ENCODE measurements around the gene MAN2A2.
A peak's percentile ranks its signal among the peaks of the same experiment; 100 is the strongest.
"Not testable (repeated sequence)": the region's sequence is repeated elsewhere in the genome, so short reads cannot be mapped to it uniquely, and the experiment has no call there.

Gene MAN2A2

DNA sequence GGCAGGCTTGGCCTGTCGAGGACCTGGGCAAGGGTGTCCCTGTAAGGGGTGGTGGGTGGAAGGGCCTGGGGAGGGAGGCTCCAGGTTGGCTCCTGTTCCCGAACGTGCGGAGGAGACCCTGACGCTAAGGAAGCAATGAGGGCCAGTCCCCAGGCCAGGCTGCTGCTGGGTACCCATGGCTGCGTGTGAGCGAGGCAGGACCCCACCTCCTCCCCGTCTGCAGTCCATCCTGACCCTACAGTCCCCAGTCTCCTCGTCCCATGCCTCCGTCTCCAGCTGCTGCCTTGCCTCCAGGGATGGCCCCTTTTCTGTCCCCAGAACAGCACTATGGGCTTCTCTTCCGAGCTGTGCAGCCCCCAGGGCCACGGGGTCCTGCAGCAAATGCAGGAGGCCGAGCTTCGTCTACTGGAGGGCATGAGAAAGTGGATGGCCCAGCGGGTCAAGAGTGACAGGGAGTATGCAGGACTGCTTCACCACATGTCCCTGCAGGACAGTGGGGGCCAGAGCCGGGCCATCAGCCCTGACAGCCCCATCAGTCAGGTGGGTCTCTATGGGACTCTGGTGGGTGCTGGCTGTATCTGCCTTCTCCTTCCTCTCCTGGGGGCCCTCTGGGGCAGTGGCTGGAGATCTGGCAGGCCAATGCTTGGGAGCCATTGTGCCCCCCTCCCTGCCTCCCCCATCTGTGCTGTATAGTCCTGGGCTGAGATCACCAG is 18.2 kb upstream of the MAN2A2 start:
- no peak for DNase-seq

DNA sequence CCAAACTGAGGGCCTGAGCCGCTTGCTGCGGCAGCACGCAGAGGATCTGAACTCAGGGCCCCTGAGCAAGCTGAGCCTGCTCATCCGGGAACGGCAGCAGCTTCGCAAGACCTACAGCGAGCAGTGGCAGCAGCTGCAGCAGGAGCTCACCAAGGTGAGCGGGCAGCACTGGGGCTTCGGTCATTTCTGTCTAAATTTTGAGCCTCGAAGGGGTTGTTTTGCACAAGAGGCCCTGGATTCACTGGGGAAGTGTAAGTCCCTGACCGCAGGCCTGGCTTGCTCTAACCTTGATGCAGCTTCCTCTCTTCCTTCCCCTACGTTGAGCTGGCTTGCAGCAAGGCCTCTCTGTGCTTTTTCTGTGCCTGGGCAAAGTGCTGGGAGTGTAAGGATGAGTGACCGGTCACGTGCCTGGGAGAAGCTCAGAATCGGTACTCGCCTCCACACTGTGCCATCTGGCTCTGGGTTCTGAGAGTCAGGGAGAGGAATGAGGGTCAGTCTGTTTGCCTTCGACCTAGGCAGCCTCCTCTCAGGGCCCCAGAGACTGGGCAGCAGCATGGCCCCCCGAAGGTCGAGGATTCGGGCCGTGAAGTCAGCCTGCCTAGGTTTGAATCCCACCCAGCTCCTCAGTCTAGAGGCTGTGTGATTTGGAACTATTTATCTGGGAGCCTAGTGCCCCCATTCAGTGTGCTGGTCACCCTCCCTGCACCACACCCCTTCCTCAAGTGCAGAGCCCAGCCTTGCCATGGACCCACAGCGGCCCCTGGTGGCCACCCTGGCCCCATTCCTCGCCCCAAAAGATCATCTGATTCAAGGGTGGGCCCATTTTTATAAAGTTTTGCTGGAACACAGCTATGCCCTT is 17.4 kb upstream of the MAN2A2 start:
- peak; percentile 59 for DNase-seq

DNA sequence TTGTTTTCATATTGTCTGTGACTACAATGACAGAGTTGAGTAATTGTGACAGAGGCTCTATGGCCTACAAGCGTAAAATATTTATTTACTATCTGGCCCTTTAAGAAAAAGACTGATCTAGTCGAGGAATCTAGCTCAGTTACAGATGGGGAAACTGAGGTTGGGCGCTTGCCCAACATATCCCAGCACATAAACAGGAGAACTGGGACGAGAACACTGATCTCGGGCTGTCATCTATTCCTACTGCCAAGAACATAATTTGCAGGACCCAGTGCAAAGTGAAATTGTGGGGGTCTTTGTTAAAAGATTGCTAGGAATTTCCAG is 16.8 kb upstream of the MAN2A2 start:
- DNase-seq, result no peak

DNA sequence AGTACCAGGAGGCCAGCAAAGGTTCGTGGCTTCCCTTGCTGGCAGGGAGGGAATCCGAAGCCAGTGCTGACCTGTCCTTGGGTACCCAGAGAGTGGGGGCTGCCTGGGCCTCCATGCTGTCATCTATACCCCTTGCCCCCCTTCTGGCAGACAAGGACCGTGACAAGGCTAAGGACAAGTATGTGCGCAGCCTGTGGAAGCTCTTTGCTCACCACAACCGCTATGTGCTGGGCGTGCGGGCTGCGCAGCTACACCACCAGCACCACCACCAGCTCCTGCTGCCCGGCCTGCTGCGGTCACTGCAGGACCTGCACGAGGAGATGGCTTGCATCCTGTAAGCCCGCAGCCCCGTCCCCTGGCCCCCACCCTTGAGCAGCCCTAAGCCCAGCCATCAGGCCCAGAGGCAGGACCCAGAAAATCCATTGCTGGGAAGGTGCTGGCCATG is 16.0 kb upstream of the MAN2A2 start:
- no peak for DNase-seq

DNA sequence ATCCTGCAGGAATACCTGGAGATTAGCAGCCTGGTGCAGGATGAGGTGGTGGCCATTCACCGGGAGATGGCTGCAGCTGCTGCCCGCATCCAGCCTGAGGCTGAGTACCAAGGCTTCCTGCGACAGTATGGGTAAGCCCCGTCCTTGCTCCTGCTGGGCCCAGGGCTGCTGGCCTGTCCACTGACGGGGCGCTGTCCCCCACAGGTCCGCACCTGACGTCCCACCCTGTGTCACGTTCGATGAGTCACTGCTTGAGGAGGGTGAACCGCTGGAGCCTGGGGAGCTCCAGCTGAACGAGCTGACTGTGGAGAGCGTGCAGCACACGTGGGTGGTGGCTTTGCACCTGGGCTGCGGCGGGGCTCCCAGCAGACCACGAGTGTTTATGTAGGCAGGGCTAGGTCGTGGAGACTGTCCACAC is 13.8 kb upstream of the MAN2A2 start:
- DNase-seq, result no peak

DNA sequence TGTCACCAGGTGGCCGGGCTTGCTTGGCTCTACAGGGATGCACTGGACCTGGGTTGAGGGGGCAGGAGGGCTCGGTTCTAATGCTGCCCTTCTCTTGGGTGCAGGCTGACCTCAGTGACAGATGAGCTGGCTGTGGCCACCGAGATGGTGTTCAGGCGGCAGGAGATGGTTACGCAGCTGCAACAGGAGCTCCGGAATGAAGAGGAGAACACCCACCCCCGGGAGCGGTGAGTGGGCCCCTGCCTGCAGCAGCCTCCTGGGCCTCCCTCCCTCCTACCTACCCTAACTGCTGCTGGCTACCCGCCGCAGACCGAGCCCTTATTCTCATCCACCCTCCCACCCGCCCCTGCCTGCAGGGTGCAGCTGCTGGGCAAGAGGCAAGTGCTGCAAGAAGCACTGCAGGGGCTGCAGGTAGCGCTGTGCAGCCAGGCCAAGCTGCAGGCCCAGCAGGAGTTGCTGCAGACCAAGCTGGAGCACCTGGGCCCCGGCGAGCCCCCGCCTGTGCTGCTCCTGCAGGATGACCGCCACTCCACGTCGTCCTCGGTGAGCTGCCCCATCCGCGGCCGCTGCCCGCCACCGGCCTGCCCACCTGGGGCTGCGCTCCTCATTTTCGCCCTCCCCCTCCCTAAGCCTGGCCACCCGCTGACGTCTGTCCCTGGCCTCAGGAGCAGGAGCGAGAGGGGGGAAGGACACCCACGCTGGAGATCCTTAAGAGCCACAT is 13.2 kb upstream of the MAN2A2 start:
- no peak for DNase-seq

DNA sequence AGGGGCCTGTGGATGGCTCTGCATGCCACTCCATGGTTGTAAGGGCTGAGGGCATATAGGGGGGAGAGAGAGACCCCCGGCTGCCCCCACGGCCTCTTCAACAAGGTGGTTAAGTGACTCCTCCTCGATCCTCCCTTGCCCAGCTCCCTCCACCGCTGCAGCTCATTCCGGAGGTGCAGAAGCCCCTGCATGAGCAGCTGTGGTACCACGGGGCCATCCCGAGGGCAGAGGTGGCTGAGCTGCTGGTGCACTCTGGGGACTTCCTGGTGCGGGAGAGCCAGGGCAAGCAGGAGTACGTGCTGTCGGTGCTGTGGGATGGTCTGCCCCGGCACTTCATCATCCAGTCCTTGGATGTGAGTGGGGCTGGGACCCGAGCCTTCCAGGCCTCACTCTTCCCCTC is 12.3 kb upstream of the MAN2A2 start:
- no peak for DNase-seq

DNA sequence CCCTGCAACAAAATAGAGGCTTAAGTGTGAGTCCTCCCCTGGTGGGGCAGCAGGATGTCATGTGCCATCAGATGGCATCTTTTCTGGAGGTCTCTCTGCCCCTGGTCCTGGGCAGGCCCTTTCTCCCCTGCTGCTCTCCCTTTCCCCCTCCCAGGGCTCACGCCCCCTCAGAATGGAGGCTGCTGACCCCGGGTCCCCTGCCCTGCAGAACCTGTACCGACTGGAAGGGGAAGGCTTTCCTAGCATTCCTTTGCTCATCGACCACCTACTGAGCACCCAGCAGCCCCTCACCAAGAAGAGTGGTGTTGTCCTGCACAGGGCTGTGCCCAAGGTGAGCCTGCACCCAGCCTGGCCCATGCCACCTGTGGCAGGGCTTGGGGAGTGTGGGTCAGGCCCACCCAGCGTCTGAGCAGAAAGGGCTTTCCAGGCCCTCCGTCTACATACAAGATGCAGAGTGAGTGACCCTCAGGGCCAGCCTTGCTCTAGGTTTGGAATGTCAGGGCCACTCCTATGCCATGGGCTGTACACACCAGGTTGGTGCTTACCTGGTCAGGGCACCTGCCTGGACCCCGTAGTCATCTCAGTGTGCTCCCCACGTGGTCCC is 11.7 kb upstream of the MAN2A2 start:
- no peak for DNase-seq

DNA sequence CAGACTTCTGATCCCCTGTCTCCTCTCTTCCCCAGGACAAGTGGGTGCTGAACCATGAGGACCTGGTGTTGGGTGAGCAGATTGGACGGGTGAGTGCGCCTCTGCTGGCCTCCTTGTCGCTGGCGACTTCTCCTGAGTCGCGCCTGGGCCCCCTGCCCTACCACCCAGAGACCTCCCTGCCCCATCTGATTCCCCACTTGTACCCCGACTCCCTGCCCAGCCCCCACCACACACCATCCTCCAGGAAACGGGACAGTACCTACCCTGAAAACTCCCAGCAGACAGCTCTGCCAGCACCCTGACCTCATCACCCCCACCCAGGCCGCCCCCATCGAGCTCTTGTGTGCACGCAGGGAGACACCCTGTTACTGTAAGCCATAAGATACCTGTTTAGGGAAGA is 11.1 kb upstream of the MAN2A2 start:
- DNase-seq, result no peak

DNA sequence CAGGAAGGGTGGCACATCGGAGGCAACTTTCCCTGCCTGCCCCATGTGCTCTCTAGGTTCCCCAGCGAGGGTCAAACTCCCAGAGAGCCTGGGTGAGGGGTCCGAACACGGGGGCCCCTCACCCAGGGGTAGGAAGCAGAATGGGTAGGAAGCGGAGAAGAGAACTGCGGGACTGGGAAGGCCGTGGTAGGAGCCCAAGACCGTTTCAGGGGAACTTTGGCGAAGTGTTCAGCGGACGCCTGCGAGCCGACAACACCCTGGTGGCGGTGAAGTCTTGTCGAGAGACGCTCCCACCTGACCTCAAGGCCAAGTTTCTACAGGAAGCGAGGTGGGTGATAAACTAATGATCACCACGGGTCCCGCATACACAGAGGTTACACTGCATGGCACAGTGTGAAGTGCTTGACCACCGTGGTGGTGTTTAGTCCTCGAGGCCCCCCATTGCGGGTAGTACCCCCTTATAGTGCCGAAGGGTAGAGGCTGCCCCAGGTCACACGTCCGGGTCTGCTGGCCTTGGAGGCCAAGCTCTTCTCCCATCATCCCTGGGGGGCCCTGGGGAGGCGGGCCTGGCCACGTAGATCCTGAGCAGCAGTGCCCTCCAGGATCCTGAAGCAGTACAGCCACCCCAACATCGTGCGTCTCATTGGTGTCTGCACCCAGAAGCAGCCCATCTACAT is 10.5 kb upstream of the MAN2A2 start:
- no peak for DNase-seq

DNA sequence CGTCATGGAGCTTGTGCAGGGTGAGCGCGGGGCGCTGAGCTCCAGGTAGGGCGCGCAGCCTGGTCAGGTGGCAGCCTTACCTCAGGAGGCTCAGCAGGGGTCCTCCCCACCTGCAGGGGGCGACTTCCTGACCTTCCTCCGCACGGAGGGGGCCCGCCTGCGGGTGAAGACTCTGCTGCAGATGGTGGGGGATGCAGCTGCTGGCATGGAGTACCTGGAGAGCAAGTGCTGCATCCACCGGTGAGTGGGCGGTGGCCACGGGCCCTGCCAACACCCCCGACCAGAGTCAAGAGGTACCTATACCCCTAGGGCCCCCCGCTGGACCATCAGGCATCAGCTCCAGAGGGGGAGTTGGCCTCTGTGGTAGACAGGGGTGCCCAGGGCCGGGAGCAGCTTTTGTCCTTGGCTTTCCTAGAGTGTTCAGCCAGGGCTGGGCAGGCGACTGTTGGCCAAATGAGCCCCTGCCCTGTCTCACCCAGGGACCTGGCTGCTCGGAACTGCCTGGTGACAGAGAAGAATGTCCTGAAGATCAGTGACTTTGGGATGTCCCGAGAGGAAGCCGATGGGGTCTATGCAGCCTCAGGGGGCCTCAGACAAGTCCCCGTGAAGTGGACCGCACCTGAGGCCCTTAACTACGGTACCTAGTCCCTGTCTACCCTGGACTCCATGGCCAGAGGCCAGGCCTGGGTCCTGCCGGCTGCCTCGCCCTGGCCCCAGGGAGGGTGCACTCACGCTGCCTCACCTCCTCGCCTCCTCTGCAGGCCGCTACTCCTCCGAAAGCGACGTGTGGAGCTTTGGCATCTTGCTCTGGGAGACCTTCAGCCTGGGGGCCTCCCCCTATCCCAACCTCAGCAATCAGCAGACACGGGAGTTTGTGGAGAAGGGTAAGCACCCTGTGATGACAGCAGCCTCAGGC is 9.7 kb upstream of the MAN2A2 start:
- no peak for DNase-seq

DNA sequence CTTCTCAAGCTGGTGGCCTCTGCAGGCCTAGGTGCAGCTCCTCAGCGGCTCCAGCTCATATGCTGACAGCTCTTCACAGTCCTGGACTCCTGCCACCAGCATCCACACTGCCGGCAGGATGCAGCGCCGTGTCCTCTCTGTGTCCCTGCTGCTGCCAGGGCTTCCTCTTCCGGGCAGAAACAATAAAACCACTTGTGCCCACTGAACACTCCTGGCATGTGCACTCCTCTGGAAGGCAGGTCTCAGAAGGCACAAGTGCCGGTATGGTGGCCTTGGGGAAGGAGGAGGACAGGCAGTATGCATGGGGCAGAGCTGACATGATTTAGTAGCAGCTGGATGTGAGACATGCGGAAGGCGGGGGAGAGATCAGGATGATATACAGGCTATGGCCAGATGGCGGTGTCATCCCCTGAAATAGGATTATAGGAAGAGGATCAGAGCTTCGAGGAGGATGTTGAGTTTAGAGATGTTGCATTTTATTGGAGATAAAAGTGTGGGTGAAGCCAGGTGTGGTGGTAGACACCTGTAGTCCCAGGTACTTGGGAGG is 7.5 kb upstream of the MAN2A2 start:
- peak; percentile 48 for DNase-seq

DNA sequence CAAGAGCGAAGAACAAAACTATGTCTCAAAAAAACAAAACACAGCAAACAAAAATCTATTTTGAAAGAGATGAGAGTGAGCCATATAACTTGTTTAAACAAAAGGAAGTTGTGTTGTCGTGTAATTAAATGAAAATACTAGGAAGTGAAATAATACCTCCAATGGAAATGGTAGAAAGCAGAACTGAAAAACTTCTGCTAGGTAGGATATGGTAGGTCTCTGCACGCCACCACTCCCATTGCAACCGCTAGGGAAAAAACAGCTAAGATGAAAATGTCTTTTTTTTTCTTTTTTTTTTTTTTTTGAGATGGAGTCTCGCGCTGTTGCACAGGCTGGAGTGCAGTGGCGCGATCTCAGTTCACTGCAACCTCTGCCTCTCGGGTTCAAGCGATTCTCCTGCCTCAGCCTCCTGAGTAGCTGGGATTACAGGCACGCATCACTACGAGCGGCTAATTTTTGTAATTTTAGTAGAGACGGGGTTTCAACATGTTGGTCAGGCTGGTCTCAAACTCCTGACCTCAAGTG is 5.9 kb upstream of the MAN2A2 start:
- DNase-seq, result not testable (repeated sequence)

DNA sequence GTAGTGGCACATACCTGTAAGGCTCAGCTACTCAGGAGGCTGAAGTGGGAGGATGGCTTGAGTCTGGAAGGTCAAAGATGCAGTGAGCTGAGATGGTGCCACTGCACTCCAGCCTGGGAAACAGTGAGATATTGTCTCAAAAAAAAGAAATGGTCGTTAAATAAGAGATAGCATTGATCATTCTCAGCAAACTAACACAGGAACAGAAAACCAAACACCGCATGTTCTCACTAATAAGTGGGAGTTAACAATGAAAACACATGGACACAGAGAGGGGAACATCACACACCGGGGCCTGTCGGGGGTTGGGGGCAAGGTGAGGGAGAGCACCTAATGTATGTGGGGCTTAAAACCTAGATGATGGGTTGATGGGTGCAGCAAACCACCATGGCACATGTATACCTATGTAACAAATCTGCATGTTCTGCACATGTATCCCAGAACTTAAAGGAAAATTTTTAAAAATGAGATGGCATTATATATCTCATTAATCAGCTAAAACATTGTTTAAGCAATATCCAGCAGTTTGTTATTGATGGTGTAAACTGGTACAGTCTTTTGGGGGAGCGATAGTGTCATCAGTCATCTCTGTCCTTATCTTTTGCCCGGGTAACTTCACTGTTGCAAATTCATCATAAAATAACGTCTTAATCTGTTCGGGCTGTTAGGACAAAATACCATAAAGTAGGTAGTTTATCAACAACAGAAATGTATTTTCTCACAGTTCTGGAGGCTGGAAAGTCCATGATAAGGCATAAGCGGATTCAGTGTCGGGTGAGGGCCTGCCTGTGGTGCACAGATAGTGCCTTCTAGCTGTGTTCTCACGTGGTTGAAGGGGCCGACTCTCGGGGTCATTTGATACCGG is 1.7 kb upstream of the MAN2A2 start:
- no peak for DNase-seq

DNA sequence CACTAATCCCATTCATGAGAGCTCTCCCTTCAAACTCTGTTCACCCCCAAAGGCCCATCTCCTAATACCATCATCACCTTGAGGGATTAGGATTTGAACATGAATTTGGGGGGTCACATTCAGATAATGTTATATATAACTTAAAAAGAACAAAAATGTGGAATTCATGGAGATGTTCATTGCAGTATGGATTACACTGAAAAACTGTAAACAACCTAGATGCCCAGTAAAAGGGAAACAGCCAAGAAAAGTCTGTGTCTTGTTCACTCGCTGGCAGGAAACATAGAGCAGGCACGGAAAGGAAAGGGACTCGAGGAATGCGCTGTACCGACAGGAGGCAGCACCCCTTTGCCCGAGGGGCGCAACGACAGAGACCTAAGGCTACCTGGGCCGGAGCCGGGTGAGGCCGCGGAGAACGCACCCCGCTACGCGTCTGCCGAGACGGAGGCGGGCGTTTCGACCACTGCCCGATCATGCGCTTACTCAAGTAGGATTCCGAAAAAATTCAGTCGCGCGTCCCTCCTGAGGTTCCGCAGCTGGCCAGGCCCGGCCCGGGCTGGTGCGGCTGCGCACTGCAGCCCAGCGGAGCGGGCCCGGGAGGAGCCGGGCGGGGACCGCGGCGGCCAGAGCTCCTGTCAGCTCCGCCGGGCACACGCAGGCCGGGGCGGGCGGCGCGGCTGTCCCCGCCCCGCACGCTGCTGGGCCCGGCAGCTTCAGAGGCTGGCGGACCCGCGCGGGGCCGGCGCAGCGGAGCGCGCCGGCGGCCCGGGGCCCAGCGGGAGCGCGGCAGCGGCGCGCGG is 862 bp upstream of the MAN2A2 start:
- peak; percentile 67 for DNase-seq

DNA sequence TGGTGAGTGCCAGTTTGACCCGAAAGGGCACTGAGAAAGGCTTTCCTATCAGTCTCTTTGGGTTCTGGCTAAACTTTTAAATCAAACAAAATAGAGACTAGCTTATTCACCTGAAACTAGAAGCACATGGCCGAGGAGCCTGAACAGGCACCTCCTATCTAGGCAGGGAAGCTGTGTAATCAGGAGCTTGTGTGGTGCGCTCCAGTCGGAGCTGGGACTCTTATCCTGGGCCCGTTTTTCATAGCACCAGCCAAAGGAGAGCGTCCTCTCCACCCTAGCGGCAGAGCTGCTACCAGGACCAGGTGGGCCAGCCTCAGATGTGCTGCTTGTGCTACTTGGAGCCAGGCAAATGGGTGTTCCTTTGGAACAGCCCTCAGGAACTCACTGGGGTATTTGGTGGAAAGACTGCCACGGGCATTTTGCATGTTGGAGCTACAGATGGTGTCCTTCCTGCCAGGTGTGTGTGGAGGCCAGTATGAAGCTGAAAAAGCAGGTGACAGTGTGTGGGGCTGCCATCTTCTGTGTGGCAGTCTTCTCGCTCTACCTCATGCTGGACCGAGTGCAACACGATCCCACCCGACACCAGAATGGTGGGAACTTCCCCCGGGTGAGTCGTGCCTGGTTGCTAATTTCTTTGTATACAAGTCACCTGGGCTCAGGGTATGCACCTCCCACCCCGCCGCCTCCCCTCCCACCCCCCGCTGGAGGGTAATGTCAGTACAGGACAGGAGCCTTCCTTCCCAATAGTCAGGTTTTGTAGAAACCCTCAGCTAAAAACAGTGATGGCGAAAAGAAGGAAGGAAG is 833 bp downstream of the MAN2A2 start:
- DNase-seq, result no peak

DNA sequence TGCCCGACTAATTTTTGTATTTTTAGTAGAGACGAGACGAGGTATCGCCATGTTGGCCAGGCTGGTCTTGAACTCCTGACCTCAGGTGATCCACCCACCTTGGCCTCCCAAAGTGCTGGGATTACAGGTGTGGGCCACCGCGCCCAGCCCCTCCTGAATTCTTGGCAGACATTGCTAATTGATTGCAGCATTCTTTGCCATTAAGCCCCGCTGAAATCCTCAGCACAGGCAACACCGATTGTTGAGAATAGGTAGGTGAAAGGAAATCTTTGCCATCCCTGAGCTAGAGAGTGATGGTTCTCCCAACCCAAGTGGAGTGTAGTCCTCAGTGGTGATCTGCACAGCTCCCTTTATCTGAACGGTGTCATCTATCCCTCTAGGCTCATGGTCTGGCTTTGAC is 1.6 kb downstream of the MAN2A2 start:
- no peak for DNase-seq
